Cardiac muscle cell (in vitro differentiated cells and primary cell): ENCODE results near the gene SAE1. TPM values are rescaled to one million over a fixed set of nuclear protein-coding genes. Genes with fewer than 3 reads are reported as not detected.

ENCODE experiments used
- DNase-seq, 2 donors: peaks; one replicate each; pipeline versions ENCODE4 v3.0.0 to v3.0.0-alpha.2; 2010 to 2017; ENCODE audit warnings: low read depth in 1 of 2, low spot score in 1 of 2
- H3K27ac ChIP-seq: fragments of 200-600 bp; sonication (generic); 2 replicates; pipeline ENCODE4 v1.5.1; 2016
- H3K27me3 ChIP-seq: fragments of 200-600 bp; sonication (generic); 2 replicates; pipeline ENCODE4 v1.6.0; 2016; ENCODE audit warnings: control low read depth
- H3K36me3 ChIP-seq: fragments of 200-600 bp; sonication (generic); 2 replicates; pipeline ENCODE4 v1.5.1; 2016; ENCODE audit warnings: control low read depth
- H3K4me1 ChIP-seq: fragments of 200-600 bp; sonication (generic); 2 replicates; pipeline ENCODE4 v1.8.1; 2017; ENCODE audit warnings: low read depth, mild to moderate bottlenecking, mixed run types
- H3K4me3 ChIP-seq: fragments of 200-600 bp; sonication (generic); 2 replicates; pipeline ENCODE4 v1.5.1; 2016; ENCODE audit warnings: mild to moderate bottlenecking
- H3K9me3 ChIP-seq: fragments of 200-600 bp; sonication (generic); 2 replicates; pipeline ENCODE4 v1.5.1; 2017; ENCODE audit warnings: low read depth, mild to moderate bottlenecking, control low read depth
- CTCF ChIP-seq: IDR thresholded peaks from 2 replicates; pipeline ENCODE4 v1.5.1; 2012; ENCODE audit warnings: low read depth, mild to moderate bottlenecking, low read length
- polyA plus RNA-seq: library from polyadenylated mRNA; unstranded; fragments of >200 nt; fragmentation: Nextera tagmentation; extraction: Ambion mirVana; gene quantifications from 2 replicates; pipeline ENCODE4 v1.2.1, GENCODE V29; 2016
- total RNA-seq: library from RNA; depleted of rRNA; stranded (reverse); fragments of >200 nt; gene quantifications from 2 replicates; pipeline ENCODE4 v1.2.3, GENCODE V29; 2016

Gene SAE1
- total and polyA plus RNA-seq, 2 experiments from 2014 or later = 128 to 171 TPM

- no peaks in the 10 kb centered on the region for H3K27me3 ChIP-seq
- peak overlapping the region; percentile 57 for H3K27ac ChIP-seq
- TF ChIP-seq CTCF = no peak
- no peak overlapping the region for H3K4me3 ChIP-seq
- no peaks in the 10 kb centered on the region for H3K9me3 ChIP-seq
- DNase-seq = no peak
- no peaks in the 10 kb centered on the region for H3K4me1 ChIP-seq
- peaks cover 25% of the 10 kb centered on the region for H3K36me3 ChIP-seq
Observed at GRCh38 chr19:47145639-47146486, 15.2 kb downstream of the SAE1 start.

DNA sequence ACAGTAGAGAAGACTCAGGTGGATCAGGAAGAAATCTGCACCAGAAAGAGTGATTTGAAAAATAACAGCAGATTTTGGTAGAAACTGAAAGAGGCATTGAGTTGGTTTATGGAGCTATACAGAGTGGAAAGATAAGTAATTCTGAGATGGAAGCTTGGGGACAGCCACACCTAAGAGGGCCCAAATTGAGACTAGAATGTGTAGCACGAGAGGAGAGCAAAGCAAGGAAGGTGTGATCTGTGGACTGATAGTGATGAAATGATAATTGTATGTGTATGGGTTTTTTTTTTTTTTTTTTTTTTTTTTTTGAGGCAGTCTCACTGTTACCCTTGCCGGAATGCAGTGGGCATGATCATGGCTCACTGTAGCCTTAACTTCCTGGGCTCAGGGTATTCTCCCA lies 16.3 kb downstream of the SAE1 start:
- DNase-seq = no peak
- no peaks in the 10 kb centered on the region for H3K27me3 ChIP-seq
- no peak overlapping the region for H3K27ac ChIP-seq
- no peak overlapping the region for H3K4me3 ChIP-seq
- no peak for TF ChIP-seq CTCF
- peaks cover 27% of the 10 kb centered on the region for H3K36me3 ChIP-seq
- H3K9me3 ChIP-seq = no peaks in the 10 kb centered on the region
- H3K4me1 ChIP-seq = peaks cover 5% of the 10 kb centered on the region

- TF ChIP-seq CTCF = no peak
- Histone ChIP-seq H3K36me3 (peaks cover 32% of the 10 kb centered on the region), H3K27ac (peak overlapping the region; percentile 78), H3K9me3 (no peaks in the 10 kb centered on the region), H3K4me3 (no peak overlapping the region), H3K4me1 (peaks cover 15% of the 10 kb centered on the region), H3K27me3 (no peaks in the 10 kb centered on the region)
- DNase-seq = no peak
Observed at GRCh38 chr19:47151627-47152026, 21.0 kb downstream of the SAE1 start.

GRCh38 chr19:47152205-47152604 lies 21.6 kb downstream of the SAE1 start:
- Histone ChIP-seq H3K27ac (peak overlapping the region; percentile 78), H3K36me3 (peaks cover 31% of the 10 kb centered on the region), H3K9me3 (no peaks in the 10 kb centered on the region), H3K4me3 (no peak overlapping the region), H3K27me3 (no peaks in the 10 kb centered on the region), H3K4me1 (peaks cover 20% of the 10 kb centered on the region)
- no peak for TF ChIP-seq CTCF
- no peak for DNase-seq

GRCh38 chr19:47152632-47153031 lies 22.0 kb downstream of the SAE1 start:
- peak overlapping the region; percentile 78 for H3K27ac ChIP-seq

More at GRCh38 chr19:47152632-47153031, 22.0 kb downstream of the SAE1 start:
- Histone ChIP-seq H3K4me3 (no peak overlapping the region), H3K27me3 (no peaks in the 10 kb centered on the region), H3K4me1 (peaks cover 23% of the 10 kb centered on the region), H3K36me3 (peaks cover 31% of the 10 kb centered on the region), H3K9me3 (no peaks in the 10 kb centered on the region)
- DNase-seq = no peak
- TF ChIP-seq CTCF = no peak
